SIG-M5 treated with dmso at 0.1 percent for 504 hours (cell line): Measurements from ENCODE around the gene MELTF.

Source experiments
- DNase-seq: peaks from one replicate; lab custom pipeline; 2025; ENCODE audit not compliant: unreplicated experiment; lab: John Stamatoyannopoulos, UW

The MELTF gene

DNA sequence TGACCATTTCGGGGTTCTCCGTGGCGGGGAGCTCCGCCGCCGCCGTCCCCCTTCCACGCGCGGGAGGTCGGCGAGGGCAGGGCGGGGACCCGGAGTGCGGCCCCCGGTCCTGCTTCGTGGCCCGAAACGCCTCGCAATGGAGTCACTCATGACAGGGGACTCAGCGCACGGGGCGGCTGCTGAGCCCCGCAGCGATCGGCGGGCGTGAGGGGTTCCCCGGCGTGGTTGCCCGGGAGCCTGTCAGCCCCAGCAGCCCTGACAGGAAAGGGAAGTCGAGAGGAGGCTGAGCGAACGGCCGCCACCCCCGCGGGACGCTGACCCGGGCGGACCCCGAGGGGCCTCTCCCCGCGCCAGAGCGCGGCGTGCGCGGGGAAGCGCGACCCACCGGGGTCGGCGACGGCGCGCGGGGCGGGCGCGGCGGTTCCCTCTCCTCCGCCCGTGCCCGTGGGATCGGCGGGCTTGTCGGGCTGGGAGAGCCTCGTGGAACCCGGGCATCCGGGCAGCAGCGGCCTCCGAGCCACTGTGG is 60.4 kb downstream of the MELTF start:
- DNase-seq = peak; percentile 57

DNA sequence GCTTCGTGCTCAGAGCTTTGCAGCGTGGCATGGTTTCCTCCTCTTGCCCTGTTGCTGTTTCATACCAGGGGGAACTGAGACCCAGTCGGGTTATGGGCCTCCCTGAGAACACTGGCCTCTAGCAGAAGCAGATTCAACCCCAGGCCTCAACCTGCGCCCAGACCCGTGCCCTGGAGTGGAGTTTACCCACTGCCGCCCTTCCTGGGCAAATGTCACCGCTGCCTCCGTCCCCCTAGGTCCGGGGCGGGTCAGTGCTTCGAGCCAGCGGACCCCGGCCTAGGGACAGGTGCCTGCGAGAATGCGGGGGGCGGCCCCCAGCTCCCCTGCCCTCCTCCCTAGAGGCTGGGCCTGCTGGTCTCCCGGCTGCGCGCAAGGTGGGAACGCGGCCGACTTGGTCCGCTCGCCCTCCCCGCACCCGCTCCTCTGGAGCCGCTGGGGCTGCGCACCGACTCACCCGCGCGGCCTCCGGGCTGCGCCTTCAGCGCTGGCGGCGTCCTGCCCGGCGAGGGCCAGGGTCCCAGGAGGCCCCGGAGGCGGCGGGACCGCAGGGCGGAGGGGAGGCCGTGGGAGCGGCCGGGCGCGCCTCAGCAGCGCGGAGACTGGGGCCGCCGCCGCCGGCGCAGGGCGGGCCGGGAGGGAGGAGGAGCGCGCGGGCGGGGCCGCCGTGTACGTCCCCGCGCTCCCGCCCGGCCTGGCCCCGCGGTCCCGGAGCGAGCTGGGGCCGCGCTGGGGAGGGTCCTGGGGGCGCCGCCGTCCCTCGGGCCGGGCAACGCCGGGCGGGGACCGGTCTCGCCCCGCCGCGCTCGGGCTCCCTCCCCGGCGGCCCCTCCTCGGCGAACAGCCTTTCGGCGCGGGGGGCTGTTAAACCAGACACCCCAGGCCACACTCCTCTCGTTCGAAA is 61.1 kb downstream of the MELTF start, which contains the start of gene PIGZ:
PIGZ (minus strand) TSS at position 601 of the 901 bp plus-strand sequence. CDS start 16,802 bp downstream, outside the sequence.
- DNase-seq = no peak

DNA sequence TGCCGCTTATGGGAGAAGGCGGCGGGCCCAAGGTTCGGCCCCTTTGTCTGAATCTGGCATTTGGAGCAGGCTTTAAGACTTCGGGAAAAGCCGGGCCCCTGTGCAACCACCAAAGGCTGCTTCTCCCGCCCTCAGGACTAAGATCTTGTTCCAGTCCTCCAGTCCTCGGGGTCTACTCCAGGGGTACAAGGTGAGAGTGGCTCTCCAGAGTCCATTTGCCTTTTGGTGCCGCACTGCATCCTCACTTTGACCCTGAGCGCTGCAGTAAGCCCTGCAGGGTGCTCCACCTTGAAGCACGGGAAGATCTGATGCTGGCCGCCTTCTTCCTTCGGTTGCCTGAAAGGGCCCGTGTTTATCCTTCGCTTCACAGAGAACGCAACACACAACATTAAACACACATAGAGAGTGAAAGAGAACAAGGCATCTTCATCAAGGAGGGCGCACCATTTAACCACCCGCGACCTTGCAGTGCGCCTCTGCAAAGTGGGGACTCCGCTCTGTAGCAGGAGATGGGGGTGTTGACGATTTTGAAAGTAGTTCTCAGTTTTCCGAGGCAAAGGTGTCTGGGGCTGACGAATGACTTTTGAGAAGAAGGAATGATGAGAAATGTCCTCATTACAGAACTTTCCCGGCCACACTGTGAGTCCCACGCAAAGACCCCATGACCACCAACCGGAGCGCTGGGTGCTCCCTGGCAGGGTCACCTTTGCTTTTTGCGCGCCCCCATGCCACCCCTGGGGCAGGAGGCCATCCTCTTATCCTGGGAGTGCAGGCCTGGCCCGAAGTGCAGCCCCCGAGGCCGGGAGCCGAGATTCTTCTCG is 62.0 kb downstream of the MELTF start:
- DNase-seq = no peak

DNA sequence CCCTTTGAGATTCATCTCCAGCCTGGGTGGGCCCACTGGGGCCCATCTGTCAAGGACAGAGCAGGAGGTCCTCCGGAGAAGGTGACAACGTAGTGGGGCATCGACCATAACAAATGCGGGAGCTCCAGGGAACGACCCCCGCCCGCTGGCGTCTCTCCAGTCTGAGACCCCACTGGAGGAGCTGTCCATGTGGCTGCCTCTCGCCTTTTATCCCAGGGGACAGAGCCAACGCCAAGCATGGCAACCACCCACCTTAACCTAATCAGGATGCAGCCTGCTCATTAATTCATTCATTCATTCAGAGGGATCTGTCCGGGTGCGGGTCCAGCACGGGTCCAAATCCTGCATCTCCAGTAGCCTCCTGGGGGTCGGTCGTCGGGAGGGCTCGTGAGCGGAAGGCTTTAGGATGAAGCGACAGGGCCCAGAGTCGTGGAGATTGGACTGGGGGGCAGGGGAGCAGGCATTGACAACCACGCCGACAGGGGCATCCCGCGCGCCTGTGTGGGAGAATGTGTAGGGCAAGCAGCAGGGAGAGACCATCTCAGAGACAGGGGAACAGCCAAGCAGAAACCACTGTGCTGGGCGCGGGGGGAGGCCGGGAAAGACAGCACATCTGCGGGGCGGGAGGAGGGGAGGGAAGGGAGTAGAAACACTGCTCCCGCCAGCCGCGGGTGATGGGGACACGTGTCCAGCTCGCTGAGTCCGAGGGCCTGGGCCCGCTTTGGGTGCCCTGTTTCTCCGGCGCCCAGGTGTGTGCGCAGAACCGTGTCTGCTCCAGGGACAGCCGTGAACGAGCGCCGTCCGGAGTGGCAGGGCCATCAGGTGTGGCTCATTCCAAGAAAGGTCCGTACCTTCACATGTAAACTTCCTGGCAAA is 62.9 kb downstream of the MELTF start:
- no peak for DNase-seq

DNA sequence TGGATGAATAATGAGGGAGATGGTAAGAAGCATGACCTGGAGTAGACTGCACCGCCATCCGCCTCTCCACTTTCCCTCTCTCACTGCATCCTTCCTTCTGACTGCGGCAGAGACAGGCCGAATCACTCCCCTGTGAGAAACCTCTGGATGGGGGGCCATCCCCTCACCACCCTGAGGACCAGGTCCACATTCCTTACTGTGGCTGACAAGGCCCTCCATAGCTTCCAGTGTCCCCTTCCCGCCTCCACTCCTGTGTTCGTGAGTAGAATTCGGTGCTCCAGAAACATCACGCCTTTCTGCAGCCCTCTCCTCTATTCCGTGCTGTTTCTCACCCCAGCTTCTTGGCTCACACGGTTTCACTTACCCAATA is 63.8 kb downstream of the MELTF start:
- DNase-seq = no peak

DNA sequence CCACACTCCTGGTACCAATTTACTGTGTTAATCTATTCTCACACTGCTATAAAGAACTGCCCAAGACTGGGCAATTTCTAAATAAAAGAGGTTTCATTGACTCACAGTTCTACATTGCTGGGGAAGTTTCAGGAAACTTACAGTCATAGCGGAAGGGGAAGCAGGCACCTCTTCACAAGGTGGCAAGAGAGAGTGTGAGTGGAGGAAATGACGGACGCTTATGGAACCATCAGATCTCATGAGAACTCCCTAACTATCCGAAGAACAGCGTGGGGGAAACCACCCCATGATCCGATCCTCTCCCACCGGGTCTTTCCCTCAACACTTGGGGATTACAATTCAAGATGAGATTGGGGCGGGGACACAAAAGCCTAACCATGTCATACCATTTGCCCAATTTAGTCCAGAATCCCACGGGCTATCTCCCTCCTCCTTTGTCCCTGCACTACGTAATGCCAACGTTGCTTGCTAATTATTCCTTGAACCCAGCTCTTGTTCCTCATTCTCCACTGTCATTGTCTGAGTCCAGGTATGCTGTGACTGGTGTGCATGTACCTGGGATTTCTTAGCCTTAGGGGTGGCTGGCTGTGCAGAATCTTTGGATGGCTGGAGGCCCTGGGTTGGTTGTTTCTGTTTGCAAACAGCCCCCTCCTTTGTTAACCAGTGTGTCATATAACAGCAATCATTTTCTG is 64.4 kb downstream of the MELTF start:
- DNase-seq = no peak

DNA sequence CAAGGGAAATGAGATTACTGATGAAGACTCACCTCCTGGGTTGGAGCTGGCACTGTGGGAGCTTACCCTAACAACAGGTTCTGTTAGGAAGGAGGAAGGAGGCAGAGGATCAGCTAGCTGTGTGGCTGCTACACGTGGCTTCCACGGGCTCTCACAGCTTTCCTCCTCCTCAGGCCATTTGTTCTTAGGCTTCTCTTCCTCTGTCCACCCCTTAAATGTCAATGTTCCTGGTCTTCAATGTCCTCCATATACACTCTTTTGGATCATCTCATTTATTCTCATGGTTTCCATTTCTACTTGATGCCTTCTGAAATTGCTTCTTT is 66.0 kb downstream of the MELTF start:
- DNase-seq = no peak

DNA sequence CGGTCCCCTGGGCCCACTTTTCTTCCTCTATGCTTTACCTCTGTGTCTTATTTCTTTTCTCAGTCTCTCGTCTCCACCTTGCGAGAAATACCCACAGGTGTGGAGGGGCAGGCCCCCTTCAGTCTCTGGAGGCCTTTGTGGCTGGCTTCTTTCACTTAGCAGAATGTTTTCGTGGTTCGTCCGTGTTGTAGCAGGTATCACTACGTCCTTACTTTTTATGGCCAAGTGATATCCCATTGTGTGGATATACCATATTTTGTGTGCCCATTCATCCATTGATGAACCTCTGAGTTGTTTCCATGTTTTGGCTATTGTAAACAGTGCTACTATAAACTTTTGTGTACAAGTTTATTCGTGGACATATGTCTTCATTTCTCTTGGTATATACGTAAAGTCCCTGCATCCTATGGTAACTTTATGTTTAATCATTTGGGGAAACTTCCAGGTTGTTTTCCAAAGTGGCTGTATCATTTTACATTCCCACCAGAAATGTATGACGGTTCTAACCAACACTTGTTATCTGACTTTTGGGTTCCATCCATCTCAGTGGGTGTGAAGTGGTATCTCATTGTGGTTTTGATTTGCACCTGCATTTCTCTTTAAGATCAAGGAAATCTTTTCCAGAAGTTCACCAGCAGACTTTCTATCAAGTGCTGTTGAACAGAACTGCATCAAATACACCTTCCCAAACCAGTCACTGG is 66.5 kb downstream of the MELTF start:
- no peak for DNase-seq

DNA sequence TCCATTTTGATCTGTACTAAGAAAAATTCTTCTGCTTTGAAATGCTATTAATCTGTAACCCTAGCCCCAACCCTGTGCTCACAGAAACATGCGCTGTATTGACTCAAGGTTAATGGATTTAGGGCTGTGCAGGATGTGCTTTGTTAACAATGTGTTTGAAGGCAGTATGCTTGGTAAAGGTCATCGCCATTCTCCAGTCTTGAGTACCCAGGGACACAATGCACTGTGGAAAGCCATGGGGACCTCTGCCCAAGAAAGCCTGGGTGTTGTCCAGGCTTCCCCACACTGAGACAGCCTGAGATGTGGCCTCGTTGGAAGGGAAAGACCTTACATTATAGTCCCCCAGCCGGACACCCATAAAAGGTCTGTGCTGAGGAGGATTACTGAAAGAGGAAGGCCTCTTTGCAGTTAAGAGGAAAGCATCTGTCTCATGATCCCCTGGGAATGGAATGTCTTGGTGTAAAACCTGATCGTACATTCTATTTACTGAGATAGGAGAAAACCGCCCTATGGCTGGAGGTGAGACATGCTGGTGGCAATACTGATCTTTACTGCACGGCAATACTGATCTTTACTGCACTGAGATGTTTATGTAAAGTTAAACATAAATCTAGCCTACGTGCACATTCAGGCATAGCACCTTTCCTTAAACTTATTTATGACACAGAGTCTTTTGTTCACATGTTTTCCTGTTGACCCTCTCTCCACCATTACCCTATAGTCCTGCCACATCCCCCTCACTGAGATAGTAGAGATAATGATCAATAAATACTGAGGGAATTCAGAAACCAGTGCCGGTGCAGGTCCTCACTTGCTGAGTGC is 67.3 kb downstream of the MELTF start:
- no peak for DNase-seq

DNA sequence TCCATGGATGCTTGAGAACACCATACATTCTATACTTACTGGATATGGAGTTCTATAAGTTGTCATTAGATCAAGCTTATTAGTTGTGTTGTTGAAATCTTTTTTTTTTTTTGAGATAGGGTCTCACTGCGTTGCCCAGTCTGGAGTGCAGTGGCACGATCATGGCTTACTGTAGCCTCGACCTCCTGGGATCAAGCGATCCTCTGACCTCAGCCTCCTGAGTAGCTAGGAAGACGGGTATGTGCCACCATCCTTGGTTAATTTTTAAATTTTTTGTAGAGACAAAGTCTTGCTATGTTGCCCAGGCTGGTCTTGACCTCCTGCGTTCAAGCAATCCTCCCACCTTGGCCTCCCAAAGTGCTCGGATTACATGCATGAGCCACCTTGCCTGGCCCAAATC is 74.8 kb downstream of the MELTF start:
- DNase-seq = no peak
